ENCODE results near the gene TPSG1. TPM values are rescaled to one million over a fixed set of nuclear protein-coding genes. Genes with fewer than 3 reads are reported as not detected.

TPSG1 gene
- total RNA-seq, 1 experiment from 2014 or later, result not detected

GRCh38 chr16:1181404-1182315 is 43.4 kb downstream of the TPSG1 start:
- DNase-seq (ENCODE audit: extremely low read depth, low read depth), result no peak

- DNase-seq (ENCODE audit: extremely low read depth, low read depth), result no peak
Measured at GRCh38 chr16:1180549-1181403, 44.3 kb downstream of the TPSG1 start.

GRCh38 chr16:1178295-1178910 is 46.7 kb downstream of the TPSG1 start:
- no peak for DNase-seq (ENCODE audit: extremely low read depth, low read depth)

- DNase-seq (ENCODE audit: extremely low read depth, low read depth), result no peak
Measured at GRCh38 chr16:1177750-1178149, 47.3 kb downstream of the TPSG1 start.

- no peak for DNase-seq (ENCODE audit: extremely low read depth, low read depth)
Measured at GRCh38 chr16:1177053-1177452, 48.0 kb downstream of the TPSG1 start.

- DNase-seq (ENCODE audit: extremely low read depth, low read depth), result no peak
Measured at GRCh38 chr16:1176280-1176897, 48.7 kb downstream of the TPSG1 start.

- DNase-seq (ENCODE audit: extremely low read depth, low read depth), result no peak
Measured at GRCh38 chr16:1175566-1176279, 49.3 kb downstream of the TPSG1 start.

GRCh38 chr16:1174477-1175357 is 50.4 kb downstream of the TPSG1 start:
- no peak for DNase-seq (ENCODE audit: extremely low read depth, low read depth)

GRCh38 chr16:1173788-1174451 is 51.1 kb downstream of the TPSG1 start:
- DNase-seq (ENCODE audit: extremely low read depth, low read depth), result no peak

- no peak for DNase-seq (ENCODE audit: extremely low read depth, low read depth)
Measured at GRCh38 chr16:1172651-1173050, 52.4 kb downstream of the TPSG1 start.

GRCh38 chr16:1171854-1172428 is 53.1 kb downstream of the TPSG1 start:
- DNase-seq (ENCODE audit: extremely low read depth, low read depth), result no peak

Other genes starting within 250 kb of the TPSG1 start
- gene SOX8, start 243.5 kb downstream of the TPSG1 start, total RNA-seq (2014; rRNA removed; shearing (Covaris generic)), result 0.97 and 1.5 TPM in 2 replicates
- gene SSTR5, start 152.5 kb downstream of the TPSG1 start, total RNA-seq (2014; rRNA removed; shearing (Covaris generic)), result 0.40 TPM in 1 of 2 replicates, not detected in the other
- not detected in 2 replicates for gene C1QTNF8, start 129.0 kb downstream of the TPSG1 start, total RNA-seq (2014; rRNA removed; shearing (Covaris generic))
- 3.9 and 4.2 TPM in 2 replicates for gene CACNA1H, start 72.2 kb downstream of the TPSG1 start, total RNA-seq (2014; rRNA removed; shearing (Covaris generic))
- gene TPSB2, start 4.9 kb upstream of the TPSG1 start, total RNA-seq (2014; rRNA removed; shearing (Covaris generic)), result not detected in 2 replicates
- not detected in 2 replicates for gene TPSAB1, start 15.4 kb upstream of the TPSG1 start, total RNA-seq (2014; rRNA removed; shearing (Covaris generic))
- gene TPSD1, start 30.8 kb upstream of the TPSG1 start, total RNA-seq (2014; rRNA removed; shearing (Covaris generic)), result not detected in 2 replicates
- 90.5 and 120 TPM in 2 replicates for gene UBE2I, start 84.4 kb upstream of the TPSG1 start, total RNA-seq (2014; rRNA removed; shearing (Covaris generic))
- 0.29 and 0.89 TPM in 2 replicates for gene BAIAP3, start 108.4 kb upstream of the TPSG1 start, total RNA-seq (2014; rRNA removed; shearing (Covaris generic))
- gene TSR3, start 126.6 kb upstream of the TPSG1 start, total RNA-seq (2014; rRNA removed; shearing (Covaris generic)), result 45.4 and 50.2 TPM in 2 replicates
- 32.2 and 33.0 TPM in 2 replicates for gene GNPTG, start 126.7 kb upstream of the TPSG1 start, total RNA-seq (2014; rRNA removed; shearing (Covaris generic))
- gene UNKL, start 189.4 kb upstream of the TPSG1 start, total RNA-seq (2014; rRNA removed; shearing (Covaris generic)), result 29.2 and 31.0 TPM in 2 replicates
- gene UQCC4, start 195.5 kb upstream of the TPSG1 start, total RNA-seq (2014; rRNA removed; shearing (Covaris generic)), result 29.7 and 31.1 TPM in 2 replicates
- not detected in 2 replicates for gene PERCC1, start 205.8 kb upstream of the TPSG1 start, total RNA-seq (2014; rRNA removed; shearing (Covaris generic))
- gene CCDC154, start 219.3 kb upstream of the TPSG1 start, total RNA-seq (2014; rRNA removed; shearing (Covaris generic)), result 0.42 and 0.61 TPM in 2 replicates
- 62.0 and 67.0 TPM in 2 replicates for gene CLCN7, start 249.8 kb upstream of the TPSG1 start, total RNA-seq (2014; rRNA removed; shearing (Covaris generic))